HepG2 (cell line): Measurements from ENCODE around the gene MSH3. TPM values are rescaled to one million over a fixed set of nuclear protein-coding genes. Genes with fewer than 3 reads are reported as not detected.

Experiments used
- ATRX ChIP-seq: sonication (generic); formaldehyde crosslinking; IDR thresholded peaks from 2 replicates; pipeline ENCODE4 v1.4.0; 2020; ENCODE audit warnings: missing genetic modification reagents, borderline replicate concordance
- GLI4 ChIP-seq: sonication (generic); formaldehyde crosslinking; IDR thresholded peaks from 2 replicates; pipeline ENCODE4 v1.5.1; 2020; ENCODE audit warnings: missing genetic modification reagents, mild to moderate bottlenecking, moderate library complexity, borderline replicate concordance
- HMG20A ChIP-seq: IDR thresholded peaks from 2 replicates; pipeline ENCODE4 v1.6.1; 2016; ENCODE audit warnings: borderline replicate concordance
- MBD4 ChIP-seq: IDR thresholded peaks from 2 replicates; pipeline ENCODE4 v1.6.1; 2012; ENCODE audit warnings: low read length, inconsistent platforms, borderline replicate concordance
- TBX2 ChIP-seq: sonication (generic); formaldehyde crosslinking; IDR thresholded peaks from 2 replicates; pipeline ENCODE4 v1.5.0; 2020; ENCODE audit warnings: missing genetic modification reagents, mild to moderate bottlenecking, borderline replicate concordance
- TCF7 ChIP-seq: sonication (generic); IDR thresholded peaks from 2 replicates; pipeline ENCODE4 v1.6.1; 2016; ENCODE audit warnings: antibody characterized with exemption, low read depth
- TSC22D2 ChIP-seq: sonication (generic); formaldehyde crosslinking; IDR thresholded peaks from 2 replicates; pipeline ENCODE4 v1.5.1; 2020; ENCODE audit warnings: missing genetic modification reagents, mild to moderate bottlenecking, borderline replicate concordance
- ZFP41 ChIP-seq: sonication (generic); formaldehyde crosslinking; IDR thresholded peaks from 2 replicates; pipeline ENCODE4 v1.4.0; 2020; ENCODE audit warnings: mild to moderate bottlenecking, missing genetic modification reagents, borderline replicate concordance
- ZNF292 ChIP-seq: sonication (generic); formaldehyde crosslinking; IDR thresholded peaks from 2 replicates; pipeline ENCODE4 v1.8.1; 2022; ENCODE audit warnings: mild to moderate bottlenecking, low read depth, missing genetic modification reagents, borderline replicate concordance
- ZNF337 ChIP-seq: sonication (generic); formaldehyde crosslinking; IDR thresholded peaks from 2 replicates; pipeline ENCODE4 v1.5.1; 2020; ENCODE audit warnings: missing genetic modification reagents, low read depth, mild to moderate bottlenecking, borderline replicate concordance
- ZNF432 ChIP-seq: sonication (generic); formaldehyde crosslinking; IDR thresholded peaks from 2 replicates; pipeline ENCODE4 v1.5.0; 2020; ENCODE audit warnings: missing genetic modification reagents, mild to moderate bottlenecking, borderline replicate concordance
- polyA plus RNA-seq, 8 experiments: library from polyadenylated mRNA; depleted of rRNA in 3 of 8; stranded (reverse) in 7 of 8; unstranded in 1 of 8; fragments of >200 nt; fragmentation: Illumina TruSeq in 4 of 8; extraction: Trizol in 4 of 8; gene quantifications; 2 replicates each; pipeline versions ENCODE4 v1.2.1 to v1.2.3, GENCODE V29; 2011 to 2016; ENCODE audit warnings: low read depth in 4 of 8, missing spikeins in 1 of 8, mixed read lengths in 1 of 8; ENCODE audit not compliant: insufficient read depth in 1 of 8
- total RNA-seq, 5 experiments: library from RNA; depleted of rRNA; stranded (reverse); fragments of >200 nt; fragmentation: Illumina TruSeq; extraction: Trizol; gene quantifications; 2 replicates each; pipeline ENCODE4 v1.2.3, GENCODE V29; 2016; ENCODE audit warnings: low read depth in 1 of 5
- TF ChIP-seq, protein P1 (sequence below): IDR thresholded peaks from 2 replicates; pipeline ENCODE4 v1.6.1; 2016; ENCODE audit warnings: low read depth, missing genetic modification reagents, missing compliant biosample characterization
- TF ChIP-seq, protein P2 (sequence below), 2 experiments: sonication (generic) in 1 of 2; formaldehyde crosslinking in 1 of 2; IDR thresholded peaks; 2 replicates each; pipeline versions ENCODE4 v1.4.0 to v1.6.1; 2016 to 2020; ENCODE audit warnings: borderline replicate concordance in 1 of 2, low read depth in 1 of 2, mild to moderate bottlenecking in 1 of 2, missing genetic modification reagents in 1 of 2
- TF ChIP-seq, protein P3 (sequence below): sonication (generic); formaldehyde crosslinking; IDR thresholded peaks from 2 replicates; pipeline ENCODE4 v1.8.0; 2022; ENCODE audit warnings: missing genetic modification reagents, mild to moderate bottlenecking, inconsistent platforms, borderline replicate concordance
- TF ChIP-seq, protein P4 (sequence below): sonication (generic); formaldehyde crosslinking; IDR thresholded peaks from 2 replicates; pipeline ENCODE4 v1.5.0; 2020; ENCODE audit warnings: mild to moderate bottlenecking, missing genetic modification reagents

Gene MSH3
- total and polyA plus RNA-seq, 2 of the 13 experiments (the other 11 are each of a cell fraction or from before 2014, with no cell fraction given) = 4.0 to 16.4 TPM

DNA sequence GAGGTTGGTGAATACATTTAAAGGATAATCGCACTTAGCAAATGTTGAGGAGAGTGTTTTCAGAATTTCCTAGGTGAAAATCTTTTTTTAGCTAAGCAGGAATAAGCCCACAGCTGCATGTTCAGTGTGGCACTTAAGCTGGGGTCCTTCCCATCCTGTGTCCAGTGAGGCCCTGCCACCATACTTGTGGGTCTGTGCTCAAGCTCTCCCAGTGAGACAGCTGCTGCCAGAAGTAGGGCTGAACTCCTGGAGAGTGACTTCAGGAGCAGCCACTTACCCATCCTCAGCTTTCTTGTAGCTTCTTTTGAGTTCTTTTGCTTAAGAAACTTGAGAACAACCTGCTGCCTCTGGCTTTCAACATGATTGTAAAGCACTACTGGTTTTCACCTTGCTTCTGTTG is 110.3 kb downstream of the MSH3 start (continued):
- TF ChIP-seq, protein P1, sequence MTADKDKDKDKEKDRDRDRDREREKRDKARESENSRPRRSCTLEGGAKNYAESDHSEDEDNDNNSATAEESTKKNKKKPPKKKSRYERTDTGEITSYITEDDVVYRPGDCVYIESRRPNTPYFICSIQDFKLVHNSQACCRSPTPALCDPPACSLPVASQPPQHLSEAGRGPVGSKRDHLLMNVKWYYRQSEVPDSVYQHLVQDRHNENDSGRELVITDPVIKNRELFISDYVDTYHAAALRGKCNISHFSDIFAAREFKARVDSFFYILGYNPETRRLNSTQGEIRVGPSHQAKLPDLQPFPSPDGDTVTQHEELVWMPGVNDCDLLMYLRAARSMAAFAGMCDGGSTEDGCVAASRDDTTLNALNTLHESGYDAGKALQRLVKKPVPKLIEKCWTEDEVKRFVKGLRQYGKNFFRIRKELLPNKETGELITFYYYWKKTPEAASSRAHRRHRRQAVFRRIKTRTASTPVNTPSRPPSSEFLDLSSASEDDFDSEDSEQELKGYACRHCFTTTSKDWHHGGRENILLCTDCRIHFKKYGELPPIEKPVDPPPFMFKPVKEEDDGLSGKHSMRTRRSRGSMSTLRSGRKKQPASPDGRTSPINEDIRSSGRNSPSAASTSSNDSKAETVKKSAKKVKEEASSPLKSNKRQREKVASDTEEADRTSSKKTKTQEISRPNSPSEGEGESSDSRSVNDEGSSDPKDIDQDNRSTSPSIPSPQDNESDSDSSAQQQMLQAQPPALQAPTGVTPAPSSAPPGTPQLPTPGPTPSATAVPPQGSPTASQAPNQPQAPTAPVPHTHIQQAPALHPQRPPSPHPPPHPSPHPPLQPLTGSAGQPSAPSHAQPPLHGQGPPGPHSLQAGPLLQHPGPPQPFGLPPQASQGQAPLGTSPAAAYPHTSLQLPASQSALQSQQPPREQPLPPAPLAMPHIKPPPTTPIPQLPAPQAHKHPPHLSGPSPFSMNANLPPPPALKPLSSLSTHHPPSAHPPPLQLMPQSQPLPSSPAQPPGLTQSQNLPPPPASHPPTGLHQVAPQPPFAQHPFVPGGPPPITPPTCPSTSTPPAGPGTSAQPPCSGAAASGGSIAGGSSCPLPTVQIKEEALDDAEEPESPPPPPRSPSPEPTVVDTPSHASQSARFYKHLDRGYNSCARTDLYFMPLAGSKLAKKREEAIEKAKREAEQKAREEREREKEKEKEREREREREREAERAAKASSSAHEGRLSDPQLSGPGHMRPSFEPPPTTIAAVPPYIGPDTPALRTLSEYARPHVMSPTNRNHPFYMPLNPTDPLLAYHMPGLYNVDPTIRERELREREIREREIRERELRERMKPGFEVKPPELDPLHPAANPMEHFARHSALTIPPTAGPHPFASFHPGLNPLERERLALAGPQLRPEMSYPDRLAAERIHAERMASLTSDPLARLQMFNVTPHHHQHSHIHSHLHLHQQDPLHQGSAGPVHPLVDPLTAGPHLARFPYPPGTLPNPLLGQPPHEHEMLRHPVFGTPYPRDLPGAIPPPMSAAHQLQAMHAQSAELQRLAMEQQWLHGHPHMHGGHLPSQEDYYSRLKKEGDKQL (CRISPR knock-in tag) = no peak
- no peak for TF ChIP-seq TCF7
- no peak for TF ChIP-seq MBD4
- TF ChIP-seq, protein P2, sequence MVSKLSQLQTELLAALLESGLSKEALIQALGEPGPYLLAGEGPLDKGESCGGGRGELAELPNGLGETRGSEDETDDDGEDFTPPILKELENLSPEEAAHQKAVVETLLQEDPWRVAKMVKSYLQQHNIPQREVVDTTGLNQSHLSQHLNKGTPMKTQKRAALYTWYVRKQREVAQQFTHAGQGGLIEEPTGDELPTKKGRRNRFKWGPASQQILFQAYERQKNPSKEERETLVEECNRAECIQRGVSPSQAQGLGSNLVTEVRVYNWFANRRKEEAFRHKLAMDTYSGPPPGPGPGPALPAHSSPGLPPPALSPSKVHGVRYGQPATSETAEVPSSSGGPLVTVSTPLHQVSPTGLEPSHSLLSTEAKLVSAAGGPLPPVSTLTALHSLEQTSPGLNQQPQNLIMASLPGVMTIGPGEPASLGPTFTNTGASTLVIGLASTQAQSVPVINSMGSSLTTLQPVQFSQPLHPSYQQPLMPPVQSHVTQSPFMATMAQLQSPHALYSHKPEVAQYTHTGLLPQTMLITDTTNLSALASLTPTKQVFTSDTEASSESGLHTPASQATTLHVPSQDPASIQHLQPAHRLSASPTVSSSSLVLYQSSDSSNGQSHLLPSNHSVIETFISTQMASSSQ (IDR thresholded peaks at IDR 0.05; ENCODE audit: low read depth) = no peak
- TF ChIP-seq, protein P2 (CRISPR knock-in tag; IDR thresholded peaks at IDR 0.05; ENCODE audit: borderline replicate concordance) = no peak
- no peak for TF ChIP-seq ZNF337 (CRISPR knock-in tag)
- no peak for TF ChIP-seq TBX2 (CRISPR knock-in tag)
- TF ChIP-seq ATRX (CRISPR knock-in tag) = no peak
- no peak for TF ChIP-seq ZNF292
- no peak for TF ChIP-seq ZFP41
- no peak for TF ChIP-seq HMG20A
- TF ChIP-seq GLI4 (CRISPR knock-in tag) = no peak
- TF ChIP-seq, protein P3, sequence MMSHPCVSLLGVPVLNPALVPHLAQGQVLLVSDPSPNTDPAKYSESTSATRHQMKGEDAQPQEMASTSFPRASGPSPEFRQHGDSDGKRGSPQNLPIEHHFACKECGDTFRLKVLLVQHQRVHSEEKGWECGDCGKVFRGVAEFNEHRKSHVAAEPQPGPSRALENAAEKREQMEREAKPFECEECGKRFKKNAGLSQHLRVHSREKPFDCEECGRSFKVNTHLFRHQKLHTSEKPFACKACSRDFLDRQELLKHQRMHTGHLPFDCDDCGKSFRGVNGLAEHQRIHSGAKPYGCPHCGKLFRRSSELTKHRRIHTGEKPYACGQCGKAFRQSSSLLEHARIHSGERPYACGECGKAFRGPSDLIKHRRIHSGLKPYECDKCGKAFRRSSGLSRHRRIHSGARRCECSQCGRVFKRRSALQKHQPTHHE (CRISPR knock-in tag) = no peak
- TF ChIP-seq ZNF432 (CRISPR knock-in tag) = no peak
- TF ChIP-seq, protein P4, sequence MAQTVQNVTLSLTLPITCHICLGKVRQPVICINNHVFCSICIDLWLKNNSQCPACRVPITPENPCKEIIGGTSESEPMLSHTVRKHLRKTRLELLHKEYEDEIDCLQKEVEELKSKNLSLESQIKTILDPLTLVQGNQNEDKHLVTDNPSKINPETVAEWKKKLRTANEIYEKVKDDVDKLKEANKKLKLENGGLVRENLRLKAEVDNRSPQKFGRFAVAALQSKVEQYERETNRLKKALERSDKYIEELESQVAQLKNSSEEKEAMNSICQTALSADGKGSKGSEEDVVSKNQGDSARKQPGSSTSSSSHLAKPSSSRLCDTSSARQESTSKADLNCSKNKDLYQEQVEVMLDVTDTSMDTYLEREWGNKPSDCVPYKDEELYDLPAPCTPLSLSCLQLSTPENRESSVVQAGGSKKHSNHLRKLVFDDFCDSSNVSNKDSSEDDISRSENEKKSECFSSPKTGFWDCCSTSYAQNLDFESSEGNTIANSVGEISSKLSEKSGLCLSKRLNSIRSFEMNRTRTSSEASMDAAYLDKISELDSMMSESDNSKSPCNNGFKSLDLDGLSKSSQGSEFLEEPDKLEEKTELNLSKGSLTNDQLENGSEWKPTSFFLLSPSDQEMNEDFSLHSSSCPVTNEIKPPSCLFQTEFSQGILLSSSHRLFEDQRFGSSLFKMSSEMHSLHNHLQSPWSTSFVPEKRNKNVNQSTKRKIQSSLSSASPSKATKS = no peak
- no peak for TF ChIP-seq TSC22D2 (CRISPR knock-in tag)
